AG08395 (cell line): Measurements from ENCODE around the gene C10orf105.

Experiments
- DNase-seq: peaks from one replicate; pipeline ENCODE4 v3.0.0; 2012; ENCODE audit warnings: mixed read lengths, low spot score

Gene C10orf105, protein sequence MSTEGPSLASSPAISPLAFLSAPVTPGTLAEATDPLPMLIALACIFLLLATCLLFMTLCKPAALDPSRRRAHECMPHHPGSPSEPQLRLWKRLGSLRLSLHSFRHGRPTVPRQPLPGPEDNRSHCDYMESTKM

DNA sequence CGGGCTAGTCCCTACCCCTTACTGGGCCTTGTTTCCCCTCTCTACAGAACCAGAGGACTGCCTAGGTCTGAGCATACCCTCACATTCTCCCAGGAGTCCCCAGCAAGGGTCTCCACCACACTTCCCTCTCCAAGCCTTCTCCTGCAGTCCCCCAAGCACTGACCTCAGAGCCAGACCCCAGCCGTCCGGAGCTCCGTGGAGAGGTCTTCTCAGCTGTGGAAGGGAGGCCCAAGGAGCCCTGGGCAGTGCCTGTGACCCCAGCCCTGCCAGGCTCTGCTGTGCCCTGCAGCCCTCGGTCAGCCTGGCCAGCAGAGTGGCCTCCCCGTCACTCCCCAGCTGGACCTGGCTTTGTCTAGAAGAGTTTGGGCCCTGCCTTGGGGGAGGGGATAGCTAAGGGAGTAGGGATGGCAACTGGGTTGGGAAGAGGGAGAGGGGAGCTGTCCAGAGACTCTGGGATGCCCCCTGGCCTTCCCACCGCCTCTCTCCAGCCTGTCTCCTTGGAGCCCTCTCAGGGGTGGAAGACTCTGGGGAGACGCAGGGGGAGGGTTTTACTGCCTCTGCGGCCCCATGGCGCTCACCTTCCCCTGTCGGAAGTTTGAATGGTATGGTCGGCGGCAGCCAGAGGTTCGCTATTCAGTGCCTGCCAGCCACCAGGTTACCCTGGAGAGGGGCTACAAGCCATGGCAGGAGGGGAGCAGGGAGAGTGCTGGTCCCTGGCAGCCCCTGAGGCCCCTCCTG is at the start of gene C10orf105:
Gene C10orf105 (minus strand): TSS at position 315 of the 738 bp plus-strand sequence. CDS start 3,441 bp downstream, outside the sequence.
- DNase-seq: no peak

DNA sequence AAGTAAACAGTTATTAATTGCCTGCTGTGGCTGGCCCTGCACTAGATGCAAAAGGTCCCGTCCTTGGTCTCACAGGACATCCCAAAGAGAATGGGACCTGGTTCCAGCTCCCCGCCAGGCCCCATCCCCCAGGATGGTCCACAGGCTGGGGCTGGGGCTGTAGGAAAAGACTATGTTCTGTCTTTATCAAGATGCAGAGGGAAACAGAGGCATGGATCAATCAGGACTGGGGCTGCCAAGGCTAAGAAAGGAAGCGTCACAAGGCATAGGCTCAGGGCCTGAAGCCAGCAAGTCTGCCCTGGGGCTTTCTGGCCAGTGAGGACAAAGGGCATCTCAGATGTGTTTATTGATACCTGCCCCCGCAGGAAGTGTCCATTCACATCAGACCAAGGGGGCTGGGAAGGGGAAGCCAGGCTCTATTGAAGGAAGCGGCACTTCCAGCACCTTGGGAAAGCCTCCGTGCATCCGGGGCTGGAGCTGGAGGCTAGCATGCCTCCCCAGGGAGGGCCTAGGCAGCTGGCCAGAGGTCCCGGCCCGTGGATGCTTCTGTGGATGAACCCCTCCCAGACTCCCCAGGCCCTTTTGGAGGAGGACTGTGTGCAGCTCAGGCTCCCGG is 48.0 kb upstream of the C10orf105 start:
- DNase-seq: peak; percentile 39

DNA sequence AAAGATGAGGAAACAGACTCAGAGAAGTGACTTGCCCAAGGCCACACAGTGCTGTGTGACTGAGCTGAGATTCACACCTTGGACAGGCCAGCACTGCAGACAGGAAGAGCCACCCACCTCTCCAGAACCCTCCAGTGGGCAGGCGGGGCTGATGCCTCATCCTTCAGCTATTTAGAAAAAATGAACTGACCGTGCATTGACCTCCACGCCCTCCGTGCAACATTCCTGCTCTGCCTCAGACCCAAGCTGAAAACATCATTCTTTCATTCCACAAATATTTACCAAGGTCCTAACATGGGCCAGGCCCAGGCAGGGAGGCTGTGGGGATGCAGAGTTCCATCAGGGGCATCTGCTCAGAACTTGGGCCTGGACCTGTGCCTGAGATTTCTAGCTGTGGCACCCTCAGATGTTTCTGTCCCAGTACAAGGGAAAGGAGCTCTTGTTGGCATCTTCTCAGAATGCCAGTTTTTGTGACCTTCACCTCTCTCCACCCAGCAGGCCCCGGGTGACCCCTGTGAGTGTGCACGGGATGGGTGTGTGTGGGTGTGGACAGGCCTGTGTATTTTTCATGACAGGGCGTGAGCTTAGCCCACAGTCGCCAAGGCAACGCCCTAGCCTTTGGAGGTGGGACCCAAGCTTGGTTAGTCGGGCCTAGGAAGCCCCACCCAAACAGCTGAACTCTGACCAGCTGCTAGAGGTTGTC is 47.3 kb upstream of the C10orf105 start:
- peak; percentile 91 for DNase-seq

DNA sequence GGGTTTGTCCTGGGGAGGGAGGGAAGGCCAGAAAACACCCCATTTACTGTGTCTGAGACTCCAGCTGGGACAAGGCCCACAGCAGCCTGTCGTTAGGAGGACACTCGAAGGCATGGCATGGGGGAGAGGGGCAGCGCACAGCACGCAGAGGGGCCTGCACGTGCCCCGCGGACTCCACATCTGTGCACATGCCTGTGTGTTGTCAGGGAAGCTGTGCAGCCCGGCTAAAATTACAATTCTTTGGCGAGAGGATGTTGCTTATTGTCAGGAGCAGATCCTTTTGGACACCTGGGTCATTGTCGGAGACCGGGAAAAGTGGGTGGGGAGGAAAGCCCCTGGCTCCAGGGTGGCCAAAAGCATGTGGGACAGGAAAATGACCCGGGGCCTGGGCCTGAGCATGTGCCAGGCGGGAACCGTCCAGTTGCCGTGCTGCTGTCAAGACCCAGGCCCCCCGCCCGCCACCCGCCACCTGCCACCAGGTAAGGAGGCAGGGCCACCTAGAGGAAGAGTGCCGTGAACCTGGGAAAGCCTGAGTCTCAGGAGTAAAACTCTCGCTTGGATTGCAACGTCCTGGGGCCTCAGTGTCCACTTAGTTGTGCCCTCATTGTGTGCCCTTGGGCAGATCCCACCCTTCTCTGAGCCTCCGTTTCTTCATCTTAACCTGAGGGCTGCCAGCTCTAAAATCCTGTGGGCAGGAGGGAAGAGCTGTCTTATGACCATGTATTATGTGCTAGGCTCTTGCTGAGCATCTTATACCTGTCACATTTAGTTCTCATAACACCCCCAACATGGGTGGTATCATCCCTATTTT is 46.5 kb upstream of the C10orf105 start:
- DNase-seq: no peak

DNA sequence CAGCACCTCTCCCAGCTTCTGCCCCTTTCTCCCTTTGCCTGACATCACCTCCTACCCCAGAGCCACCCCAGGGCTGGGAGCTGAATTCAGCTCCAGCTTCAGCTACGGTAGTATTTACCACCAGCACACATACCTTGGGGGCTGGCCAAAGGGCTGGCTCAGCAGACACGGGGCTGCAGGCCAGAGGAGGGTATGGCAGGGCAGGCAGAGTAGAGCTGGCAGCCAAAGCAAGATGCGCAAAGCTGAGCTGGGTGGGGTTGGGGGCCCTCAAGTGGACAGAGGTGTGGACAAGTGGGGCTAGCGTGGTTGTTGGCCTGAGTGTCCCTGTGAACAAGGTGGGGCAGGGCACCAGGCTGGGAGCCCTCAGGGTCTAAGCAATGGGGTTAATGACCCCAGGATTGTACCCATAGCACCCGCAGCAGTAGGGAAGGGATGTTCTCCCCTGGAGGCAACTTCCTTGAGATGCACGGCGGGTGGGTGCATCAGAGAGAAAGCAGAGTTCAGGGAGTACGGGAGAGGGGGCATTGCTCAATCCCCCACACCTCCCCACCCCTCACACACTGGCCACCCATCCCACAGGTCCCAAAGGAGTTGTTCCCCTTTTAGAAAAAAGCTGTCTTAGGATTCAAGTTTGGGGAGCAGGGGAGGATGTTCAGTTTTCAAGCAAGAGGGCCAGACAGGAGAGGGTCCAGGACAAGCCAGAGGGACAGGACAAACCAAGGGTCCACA is 45.8 kb upstream of the C10orf105 start:
- DNase-seq: peak; percentile 54

DNA sequence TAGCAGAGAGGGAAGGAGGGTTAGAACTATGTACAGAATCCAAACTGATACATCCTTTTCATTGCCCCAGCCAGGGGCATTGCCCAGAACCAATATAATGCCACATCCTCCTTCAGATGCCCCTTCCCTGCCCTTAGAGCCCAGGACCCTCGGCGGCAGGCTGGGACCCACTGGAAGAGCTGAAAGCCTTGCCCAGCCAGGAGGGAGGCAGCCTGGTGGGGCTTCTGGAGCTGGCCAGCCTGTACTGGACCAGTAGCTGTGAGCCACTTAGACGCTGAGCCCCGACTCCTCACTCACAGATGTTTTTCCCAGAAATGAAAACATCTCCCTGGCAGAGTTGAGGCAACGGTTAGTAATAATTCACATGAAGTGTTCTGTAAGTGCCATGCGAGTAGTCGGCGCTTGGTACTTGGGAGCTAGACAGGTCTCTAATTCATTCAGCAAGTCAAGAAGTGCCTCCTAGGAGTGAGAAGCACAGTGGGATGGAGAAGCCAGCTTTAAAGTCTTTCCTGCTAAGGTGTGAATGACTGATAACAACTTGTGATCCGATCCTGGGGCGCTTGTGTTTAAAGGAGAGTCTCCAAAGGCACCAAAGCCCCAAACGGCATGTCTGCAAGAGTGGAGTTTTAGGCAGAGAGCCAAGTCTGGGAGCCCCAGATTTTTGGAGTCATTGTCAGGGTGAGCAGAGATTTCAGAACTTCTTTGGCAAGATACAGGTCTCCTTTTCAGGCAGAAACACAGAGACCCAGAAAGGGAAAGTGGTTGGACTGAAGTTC is 44.0 kb upstream of the C10orf105 start:
- DNase-seq: peak; percentile 45

DNA sequence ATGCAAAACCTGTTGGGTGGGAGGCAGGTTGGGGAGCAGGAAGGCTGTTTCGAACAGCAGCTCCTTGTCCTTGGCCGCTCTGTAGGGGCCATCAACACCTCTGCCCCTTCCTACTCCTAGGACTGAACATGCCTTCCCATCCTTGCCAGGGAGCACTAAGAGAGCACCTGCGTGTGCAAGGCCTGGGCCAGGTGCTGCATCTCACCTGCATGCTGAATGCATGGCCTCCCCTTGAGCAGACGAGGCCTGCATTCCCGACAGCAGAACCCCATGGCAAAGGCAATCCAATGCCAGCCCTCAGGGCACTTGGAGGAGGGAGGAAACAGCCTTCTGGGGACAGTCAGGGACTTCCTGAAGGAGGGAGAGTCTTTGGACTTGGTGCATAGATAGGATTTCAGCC is 42.7 kb upstream of the C10orf105 start:
- DNase-seq: no peak

DNA sequence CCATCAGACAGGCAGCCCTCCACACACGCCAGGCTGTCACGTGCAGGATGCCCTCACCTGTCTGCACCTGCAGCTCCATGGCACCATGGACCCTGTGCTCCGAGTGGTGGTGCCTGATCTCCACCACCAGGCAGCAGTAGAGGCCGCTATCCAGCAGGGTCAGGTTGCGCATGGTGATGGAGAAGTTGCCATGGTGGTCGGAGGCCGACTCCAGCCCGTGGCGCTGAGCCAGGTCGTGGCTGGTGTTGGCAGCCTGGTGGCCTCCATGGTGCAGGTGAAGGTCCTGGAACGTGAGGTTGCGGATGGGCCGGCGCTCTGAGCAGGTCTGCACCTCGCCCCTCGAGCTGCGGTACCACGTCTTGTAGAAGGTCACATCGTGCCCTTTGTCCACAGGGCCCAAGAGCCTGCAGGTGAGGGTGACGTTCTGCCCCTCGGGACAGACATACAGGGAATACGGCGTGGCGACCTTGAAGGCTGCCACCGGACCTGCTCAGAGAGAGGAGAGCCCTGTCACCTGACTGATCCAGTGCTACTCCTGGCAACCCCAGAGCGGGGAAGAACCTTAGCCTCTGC is 42.0 kb upstream of the C10orf105 start:
- no peak for DNase-seq

DNA sequence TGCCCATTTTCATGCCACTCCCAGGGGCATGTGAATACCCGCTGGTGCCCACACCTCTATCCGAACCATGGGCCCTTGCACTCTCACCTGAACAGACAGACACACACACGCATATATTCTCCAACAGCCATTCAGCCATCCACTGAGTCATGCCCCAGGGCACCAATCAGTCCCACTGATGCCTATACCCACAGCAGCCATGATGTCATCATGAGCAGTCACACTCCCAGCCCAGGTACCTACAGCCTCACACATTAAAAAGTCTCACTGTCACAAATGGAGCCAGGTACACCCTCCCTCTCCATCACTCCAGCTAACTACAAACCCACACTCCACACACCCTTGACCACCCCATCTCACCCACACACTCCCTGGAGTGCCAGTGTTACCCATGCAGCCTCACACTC is 41.5 kb upstream of the C10orf105 start:
- DNase-seq: no peak

DNA sequence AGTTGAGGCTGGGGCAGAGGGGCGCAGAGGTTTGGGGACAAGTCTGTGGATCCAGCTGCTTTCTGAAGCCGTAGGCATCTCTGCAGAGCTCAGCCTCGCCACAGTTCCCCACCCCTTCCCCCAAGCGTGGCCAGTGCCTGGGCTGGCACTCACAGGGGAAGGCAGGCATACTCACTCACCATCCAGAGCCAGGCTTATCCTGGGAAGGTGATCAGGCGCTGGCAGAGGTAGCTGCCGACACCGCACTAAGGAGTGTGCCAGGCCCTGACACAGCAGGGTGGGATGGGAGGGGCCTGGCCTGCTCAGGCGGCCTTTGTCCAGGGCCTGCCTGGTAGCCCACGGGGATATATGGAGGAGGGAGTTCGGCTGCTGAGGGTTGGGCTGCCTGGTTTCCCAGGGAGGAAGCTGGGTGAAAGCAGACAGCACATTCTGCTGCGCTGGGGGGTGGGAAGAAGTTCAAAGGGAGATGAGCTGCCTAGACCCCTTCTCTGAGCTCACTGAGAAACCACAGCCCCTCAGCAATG is 37.9 kb upstream of the C10orf105 start:
- DNase-seq: no peak

DNA sequence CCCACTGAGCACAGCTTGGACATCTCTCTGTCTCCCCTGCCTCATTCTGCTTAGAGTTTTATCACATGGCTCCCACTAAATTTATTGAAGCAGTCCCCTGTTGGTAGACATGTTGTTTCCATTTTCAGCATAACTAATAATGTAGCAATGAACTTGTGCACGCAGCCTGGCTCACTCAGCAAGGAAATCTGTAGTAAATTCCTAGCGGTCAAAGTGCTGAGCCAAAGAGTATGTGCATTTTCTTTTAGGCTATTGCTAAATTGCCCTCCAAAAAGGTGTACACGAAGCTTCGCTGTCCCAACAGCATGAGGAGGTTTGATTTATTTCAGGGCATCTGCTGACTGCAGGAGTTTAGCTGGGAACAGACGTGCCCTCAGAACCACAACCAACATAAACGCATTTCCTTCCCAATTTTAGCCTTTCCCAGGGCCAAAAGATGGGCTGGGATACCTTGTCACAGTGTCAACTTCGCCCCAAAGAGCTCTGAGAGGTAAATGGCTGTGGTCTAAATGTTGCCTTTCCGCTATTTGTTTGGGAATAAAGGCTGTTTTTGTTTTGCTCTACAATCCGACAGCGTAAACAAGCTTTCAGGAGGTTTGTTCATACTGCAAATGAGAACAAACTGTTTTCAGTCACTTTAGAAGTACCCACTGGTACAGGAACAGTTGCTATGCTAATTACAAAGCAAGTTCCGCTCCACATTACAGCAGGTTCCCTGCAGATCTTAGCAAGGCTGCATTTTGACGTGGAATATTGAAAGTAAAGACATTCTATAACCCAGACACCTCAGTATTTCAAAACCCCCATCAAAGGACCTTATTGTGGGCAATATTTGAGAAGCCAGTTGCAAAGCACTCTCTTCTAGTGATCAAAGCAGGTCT is 37.0 kb upstream of the C10orf105 start:
- DNase-seq: peak; percentile 62

DNA sequence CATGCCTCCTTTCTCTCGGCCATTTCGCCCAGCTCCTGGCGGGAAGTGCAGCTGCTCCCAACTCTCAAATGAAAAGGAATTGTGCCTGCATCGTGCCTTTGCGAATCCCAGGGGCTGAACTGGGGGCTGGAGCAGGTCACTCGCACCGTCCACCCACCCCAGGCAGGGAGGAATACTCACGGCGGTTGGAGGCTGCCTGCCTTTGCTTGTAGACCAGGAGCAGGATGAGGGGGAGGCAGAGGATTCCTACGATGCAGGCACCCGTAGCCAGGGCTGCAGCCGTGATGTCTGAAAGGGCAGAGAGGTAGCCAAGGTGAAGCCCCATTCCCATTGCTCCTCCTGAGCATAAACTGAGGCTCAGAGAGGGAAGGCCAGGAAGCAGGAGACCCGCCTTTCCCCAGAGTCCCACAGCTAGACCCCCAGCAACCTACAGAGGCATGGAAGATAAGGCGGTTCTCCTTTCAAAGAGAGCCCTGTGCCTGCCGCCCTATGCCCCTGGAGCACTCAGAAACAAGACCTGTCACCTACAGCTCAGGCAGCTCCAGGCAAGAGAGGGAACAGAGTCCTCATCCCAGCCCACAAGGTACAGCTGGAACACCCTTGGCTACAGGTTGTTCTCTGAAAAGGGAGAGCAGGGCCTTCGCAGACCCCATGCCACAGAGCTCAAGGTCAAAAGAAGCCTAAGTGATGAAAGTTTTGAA is 35.8 kb upstream of the C10orf105 start:
- no peak for DNase-seq

DNA sequence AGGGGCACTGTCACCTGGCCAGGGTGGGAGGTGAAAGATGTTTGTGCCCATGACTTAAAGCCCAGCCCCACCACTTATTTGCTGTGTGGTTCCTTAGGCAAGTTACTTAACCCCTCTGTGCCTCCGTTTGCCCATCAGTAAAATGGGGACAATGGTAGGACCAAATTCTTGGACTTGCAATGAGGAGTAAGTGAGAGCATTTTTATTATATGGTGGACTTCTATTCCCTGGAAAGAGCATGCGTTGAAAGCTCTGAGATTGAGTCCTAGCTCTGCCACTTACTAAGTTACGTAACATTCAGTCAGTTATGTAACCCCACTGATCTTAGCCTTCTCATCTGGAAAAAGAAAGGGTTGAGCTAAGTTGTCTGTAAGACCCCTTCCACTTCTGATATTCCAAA is 35.0 kb upstream of the C10orf105 start:
- DNase-seq: no peak

DNA sequence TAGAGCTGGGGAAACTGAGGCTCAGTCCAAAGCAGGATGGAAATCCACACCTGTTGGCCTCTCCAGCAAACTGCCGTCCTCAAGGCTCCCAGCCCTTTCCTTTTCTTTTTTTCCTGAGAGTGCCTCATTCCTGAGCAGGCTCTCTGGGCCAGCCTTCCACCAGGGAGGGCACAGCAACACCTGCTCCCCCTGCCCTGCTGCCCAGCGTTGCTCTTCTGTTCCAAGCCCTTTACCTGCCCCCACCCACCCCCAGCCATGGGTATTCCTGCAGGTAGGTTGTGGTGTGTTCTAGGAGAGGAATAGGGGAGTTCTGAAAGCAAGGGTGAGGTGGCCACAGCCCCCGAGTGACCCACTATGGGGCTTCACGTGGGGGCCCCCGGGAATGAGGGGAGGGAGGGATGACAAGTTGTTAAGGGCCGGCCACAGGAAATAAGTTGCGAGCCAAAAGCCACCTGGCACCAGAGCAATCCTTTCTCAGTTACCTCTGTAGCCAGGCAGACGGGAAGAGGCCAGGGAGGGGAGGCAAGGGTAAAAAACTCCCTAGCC is 34.5 kb upstream of the C10orf105 start:
- no peak for DNase-seq

DNA sequence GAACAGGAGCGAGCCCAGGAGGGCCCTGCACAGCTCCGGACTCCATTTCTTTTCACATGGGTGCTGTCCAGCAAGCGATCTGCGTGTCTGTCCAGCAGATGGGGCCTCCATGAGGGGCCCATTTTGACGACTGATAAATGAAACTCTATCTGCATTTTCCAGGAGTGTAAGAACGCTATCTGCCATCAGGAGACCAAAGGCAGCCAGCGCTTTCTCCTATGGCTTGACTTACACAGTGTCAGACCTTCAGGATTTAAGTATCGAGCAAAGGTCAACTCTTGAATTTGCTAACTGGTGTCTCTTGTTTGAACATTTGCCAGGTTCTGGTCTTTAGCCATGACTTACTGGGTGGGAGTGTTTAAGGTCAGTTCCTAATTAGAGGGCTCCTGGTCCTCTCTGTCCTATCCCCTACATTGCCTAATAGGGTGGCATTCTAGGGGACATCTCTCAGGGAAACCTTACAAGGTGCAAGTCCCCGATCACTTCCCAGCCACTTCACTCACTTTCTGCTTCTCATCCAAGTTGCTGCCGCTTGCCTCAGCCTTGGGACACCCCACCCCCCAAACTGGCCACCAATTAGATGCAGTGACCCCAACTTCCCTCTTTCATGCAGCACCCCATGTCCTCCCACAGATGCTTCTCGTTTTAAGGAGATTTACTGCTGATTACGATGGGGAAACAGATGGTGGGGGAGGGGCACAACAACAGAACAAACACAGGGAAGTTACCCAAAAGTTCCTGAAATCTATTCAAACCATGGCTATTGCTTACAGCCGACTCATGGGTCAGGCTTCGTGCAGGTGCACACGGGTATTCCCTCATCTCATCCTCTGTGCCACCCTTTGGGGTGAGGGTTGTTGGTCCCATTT is 33.7 kb upstream of the C10orf105 start:
- DNase-seq: no peak

DNA sequence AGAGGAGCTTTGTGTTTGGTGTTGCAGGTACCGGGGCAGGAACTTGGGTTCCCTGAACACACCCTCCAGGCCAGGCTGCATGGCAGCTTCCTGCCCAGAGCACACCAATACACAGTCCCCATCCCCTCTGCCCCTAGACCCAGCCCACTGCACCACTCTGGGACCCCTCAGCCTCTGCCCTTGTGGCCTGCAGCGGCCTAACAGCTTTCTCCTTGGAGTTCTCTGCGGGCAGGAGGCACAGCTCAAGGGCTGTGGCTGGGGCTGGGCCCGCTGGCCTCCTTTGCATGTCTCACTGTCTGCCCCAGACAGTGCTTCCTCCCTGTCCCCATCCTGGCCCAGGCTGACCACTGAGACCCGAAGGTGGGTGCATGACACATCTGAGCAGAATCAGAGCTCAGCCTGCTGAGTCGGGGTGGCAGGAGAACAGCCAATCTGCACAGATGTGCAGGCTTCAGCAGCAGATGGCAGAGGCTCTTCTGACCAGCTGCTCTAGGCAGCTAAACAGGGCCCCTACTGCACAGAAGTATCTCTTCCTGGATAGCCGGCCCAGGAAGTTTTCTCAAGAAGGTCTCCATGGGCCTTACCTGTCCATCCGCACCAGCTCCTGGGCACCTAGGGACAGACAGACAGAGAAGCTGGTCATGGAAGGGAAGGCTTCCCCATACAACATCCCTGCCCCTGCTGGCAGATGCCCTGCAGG is 33.0 kb upstream of the C10orf105 start:
- DNase-seq: no peak
